WTC11 (cell line): Measurements from ENCODE around the gene DPP10. TPM values are rescaled to one million over a fixed set of nuclear protein-coding genes. Genes with fewer than 3 reads are reported as not detected.

Source experiments
- ATAC-seq: fragments of 200-7000 bp; cut with Tn5 transposase; 2 replicates; pipeline ENCODE4 v1.10.0; 2021; ENCODE audit warnings: mild to moderate bottlenecking, moderate library complexity
- CTCF ChIA-PET: fragments of 300-600 bp; sonication (Branson Sonifier 250); formaldehyde crosslinking; loops from one replicate; lab custom pipeline; 2021; ENCODE audit warnings: antibody characterized with exemption; lab: Charles Lee
- POLR2A ChIA-PET: fragments of 350-600 bp; sonication (Branson Sonifier 250); formaldehyde crosslinking; loops from one replicate; lab custom pipeline; 2021; ENCODE audit warnings: antibody characterized with exemption; lab: Charles Lee
- DNase-seq: peaks from one replicate; pipeline ENCODE4 v3.0.0; 2021; ENCODE audit warnings: low spot score
- H3K27ac Mint-ChIP-seq: 2 replicates; pipeline ENCODE4 v1.8.0; 2021; ENCODE audit warnings: mixed read lengths
- H3K27me3 Mint-ChIP-seq: 2 replicates; pipeline ENCODE4 v1.8.0; 2021; ENCODE audit warnings: low read depth, mild to moderate bottlenecking, moderate library complexity, mixed read lengths
- H3K36me3 Mint-ChIP-seq: 2 replicates; pipeline ENCODE4 v1.8.0; 2021; ENCODE audit warnings: mixed read lengths
- H3K4me1 Mint-ChIP-seq: 2 replicates; pipeline ENCODE4 v1.8.0; 2022; ENCODE audit warnings: mixed read lengths
- H3K4me3 Mint-ChIP-seq: 2 replicates; pipeline ENCODE4 v1.8.0; 2021; ENCODE audit warnings: mild to moderate bottlenecking, moderate library complexity, mixed read lengths
- H3K9me3 Mint-ChIP-seq: 2 replicates; pipeline ENCODE4 v1.8.0; 2021; ENCODE audit warnings: mixed read lengths
- ATF1 ChIP-seq: sonication (generic); formaldehyde crosslinking; IDR thresholded peaks from 2 replicates; pipeline ENCODE4 v1.8.1; 2023; ENCODE audit warnings: mild to moderate bottlenecking, moderate library complexity, missing genetic modification reagents
- CTCF ChIP-seq: fragments of 200-600 bp; IDR thresholded peaks from 2 replicates; pipeline ENCODE4 v1.8.0; 2022; ENCODE audit warnings: antibody characterized with exemption
- NFYB ChIP-seq: sonication (generic); formaldehyde crosslinking; conservative IDR thresholded peaks from 2 replicates; pipeline ENCODE4 v1.8.0; 2022; ENCODE audit warnings: low read depth, missing genetic modification reagents
- NR2C2 ChIP-seq: sonication (generic); formaldehyde crosslinking; IDR thresholded peaks from 2 replicates; pipeline ENCODE4 v1.8.0; 2022; ENCODE audit warnings: mild to moderate bottlenecking, missing genetic modification reagents
- PRDM15 ChIP-seq: sonication (generic); formaldehyde crosslinking; IDR thresholded peaks from 2 replicates; pipeline ENCODE4 v1.8.0; 2022; ENCODE audit warnings: missing genetic modification reagents
- SP1 ChIP-seq: sonication (generic); formaldehyde crosslinking; conservative IDR thresholded peaks from 2 replicates; pipeline ENCODE4 v1.8.1; 2022; ENCODE audit warnings: missing genetic modification reagents
- TEAD1 ChIP-seq: sonication (generic); formaldehyde crosslinking; IDR thresholded peaks from 2 replicates; pipeline ENCODE4 v1.8.0; 2022; ENCODE audit warnings: mild to moderate bottlenecking, missing genetic modification reagents
- TEAD4 ChIP-seq: sonication (generic); formaldehyde crosslinking; IDR thresholded peaks from 2 replicates; pipeline ENCODE4 v1.8.0; 2022; ENCODE audit warnings: mild to moderate bottlenecking, missing genetic modification reagents
- TP53 ChIP-seq: sonication (generic); formaldehyde crosslinking; IDR thresholded peaks from 2 replicates; pipeline ENCODE4 v1.8.1; 2023; ENCODE audit warnings: mild to moderate bottlenecking, missing genetic modification reagents
- ZNF396 ChIP-seq: fragments of 250-450 bp; sonication (Bioruptor Pico); IDR thresholded peaks from 2 replicates; pipeline ENCODE4 v1.8.0; 2021; ENCODE audit warnings: mild to moderate bottlenecking, moderate library complexity, borderline replicate concordance
- total RNA-seq: library from RNA; stranded (reverse); gene quantifications from 3 replicates; pipeline ENCODE4 v1.2.3, GENCODE V29; 2021
- TF ChIP-seq, protein P1 (sequence below): sonication (generic); formaldehyde crosslinking; conservative IDR thresholded peaks from 2 replicates; pipeline ENCODE4 v1.8.1; 2023; ENCODE audit warnings: mild to moderate bottlenecking, low read depth, missing genetic modification reagents, moderate library complexity
- TF ChIP-seq, protein P2 (sequence below): sonication (generic); formaldehyde crosslinking; IDR thresholded peaks from 2 replicates; pipeline ENCODE4 v1.8.0; 2022; ENCODE audit warnings: mild to moderate bottlenecking, missing genetic modification reagents

The DPP10 gene
- total RNA-seq, 1 experiment from 2014 or later = 4.0 TPM

- TF ChIP-seq, protein P1, sequence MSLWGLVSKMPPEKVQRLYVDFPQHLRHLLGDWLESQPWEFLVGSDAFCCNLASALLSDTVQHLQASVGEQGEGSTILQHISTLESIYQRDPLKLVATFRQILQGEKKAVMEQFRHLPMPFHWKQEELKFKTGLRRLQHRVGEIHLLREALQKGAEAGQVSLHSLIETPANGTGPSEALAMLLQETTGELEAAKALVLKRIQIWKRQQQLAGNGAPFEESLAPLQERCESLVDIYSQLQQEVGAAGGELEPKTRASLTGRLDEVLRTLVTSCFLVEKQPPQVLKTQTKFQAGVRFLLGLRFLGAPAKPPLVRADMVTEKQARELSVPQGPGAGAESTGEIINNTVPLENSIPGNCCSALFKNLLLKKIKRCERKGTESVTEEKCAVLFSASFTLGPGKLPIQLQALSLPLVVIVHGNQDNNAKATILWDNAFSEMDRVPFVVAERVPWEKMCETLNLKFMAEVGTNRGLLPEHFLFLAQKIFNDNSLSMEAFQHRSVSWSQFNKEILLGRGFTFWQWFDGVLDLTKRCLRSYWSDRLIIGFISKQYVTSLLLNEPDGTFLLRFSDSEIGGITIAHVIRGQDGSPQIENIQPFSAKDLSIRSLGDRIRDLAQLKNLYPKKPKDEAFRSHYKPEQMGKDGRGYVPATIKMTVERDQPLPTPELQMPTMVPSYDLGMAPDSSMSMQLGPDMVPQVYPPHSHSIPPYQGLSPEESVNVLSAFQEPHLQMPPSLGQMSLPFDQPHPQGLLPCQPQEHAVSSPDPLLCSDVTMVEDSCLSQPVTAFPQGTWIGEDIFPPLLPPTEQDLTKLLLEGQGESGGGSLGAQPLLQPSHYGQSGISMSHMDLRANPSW (CRISPR knock-in tag) = no peak
- TF ChIP-seq ATF1 (CRISPR knock-in tag) (no peak), PRDM15 (no peak), TEAD4 (CRISPR knock-in tag) (no peak)
- TF ChIP-seq, protein P2, sequence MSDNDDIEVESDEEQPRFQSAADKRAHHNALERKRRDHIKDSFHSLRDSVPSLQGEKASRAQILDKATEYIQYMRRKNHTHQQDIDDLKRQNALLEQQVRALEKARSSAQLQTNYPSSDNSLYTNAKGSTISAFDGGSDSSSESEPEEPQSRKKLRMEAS (CRISPR knock-in tag) = no peak
Observed at GRCh38 chr2:115129536-115129935, 687.1 kb downstream of the DPP10 start (continued).

GRCh38 chr2:115160531-115161080, 718.2 kb downstream of the DPP10 start:
- Mint-ChIP-seq H3K4me3 (peak overlapping the region; percentile 75), H3K27me3 (peaks cover 46% of the 10 kb centered on the region)
- CTCF ChIA-PET = no interaction called here
- no peak for TF ChIP-seq NFYB
- TF ChIP-seq TEAD1 = peak; percentile 36; the same call in 1 of the 2 replicates
- no peak for TF ChIP-seq CTCF
- no peak for TF ChIP-seq ZNF396 (CRISPR knock-in tag)
- TF ChIP-seq, protein P2 (CRISPR knock-in tag) = peak; percentile 76
- TF ChIP-seq, all 79 proteins: peak for 2
- POLR2A ChIA-PET = no interaction called here
- DNase-seq (peak; percentile 11), ATAC-seq (no peak)
- peaks cover 10% of the 10 kb centered on the region; the same call in 1 of the 2 replicates for H3K4me1 Mint-ChIP-seq
- H3K36me3 Mint-ChIP-seq = peaks cover 6% of the 10 kb centered on the region; the same call in 1 of the 2 replicates
- peaks cover 10% of the 10 kb centered on the region for H3K9me3 Mint-ChIP-seq
- H3K27ac Mint-ChIP-seq = no peak overlapping the region

- no peak for TF ChIP-seq TP53 (CRISPR knock-in tag)
- TF ChIP-seq SP1 (CRISPR knock-in tag) = peak; percentile 44; the same call in 1 of the 2 replicates
- peak; percentile 98 for TF ChIP-seq PRDM15
- TF ChIP-seq, protein P1 (CRISPR knock-in tag) = no peak
- TF ChIP-seq NR2C2 = no peak
- Mint-ChIP-seq H3K4me3 (peak overlapping the region; percentile 75), H3K27ac (no peak overlapping the region), H3K9me3 (peaks cover 6% of the 10 kb centered on the region; the same call in 1 of the 2 replicates), H3K36me3 (peaks cover 6% of the 10 kb centered on the region; the same call in 1 of the 2 replicates), H3K4me1 (peaks cover 10% of the 10 kb centered on the region; the same call in 1 of the 2 replicates), H3K27me3 (peaks cover 46% of the 10 kb centered on the region)
- ChIA-PET POLR2A (no interaction called here), CTCF (no interaction called here)
- ATAC-seq = peak; percentile 24
- peak; percentile 36 for DNase-seq
Observed at GRCh38 chr2:115161081-115161770, 718.8 kb downstream of the DPP10 start.
